GM18508 (cell line): ENCODE data around the gene NT5DC1.
"Not testable (repeated sequence)": the region's sequence is repeated elsewhere in the genome, so short reads cannot be mapped to it uniquely, and the experiment has no call there.

ENCODE experiments used
- ATAC-seq: cut with Tn5 transposase; IDR thresholded peaks from one replicate; pipeline ENCODE4 v1.9.1; 2021; ENCODE audit warnings: moderate number of reproducible peaks; ENCODE audit not compliant: insufficient read depth, unreplicated experiment

Gene NT5DC1

DNA sequence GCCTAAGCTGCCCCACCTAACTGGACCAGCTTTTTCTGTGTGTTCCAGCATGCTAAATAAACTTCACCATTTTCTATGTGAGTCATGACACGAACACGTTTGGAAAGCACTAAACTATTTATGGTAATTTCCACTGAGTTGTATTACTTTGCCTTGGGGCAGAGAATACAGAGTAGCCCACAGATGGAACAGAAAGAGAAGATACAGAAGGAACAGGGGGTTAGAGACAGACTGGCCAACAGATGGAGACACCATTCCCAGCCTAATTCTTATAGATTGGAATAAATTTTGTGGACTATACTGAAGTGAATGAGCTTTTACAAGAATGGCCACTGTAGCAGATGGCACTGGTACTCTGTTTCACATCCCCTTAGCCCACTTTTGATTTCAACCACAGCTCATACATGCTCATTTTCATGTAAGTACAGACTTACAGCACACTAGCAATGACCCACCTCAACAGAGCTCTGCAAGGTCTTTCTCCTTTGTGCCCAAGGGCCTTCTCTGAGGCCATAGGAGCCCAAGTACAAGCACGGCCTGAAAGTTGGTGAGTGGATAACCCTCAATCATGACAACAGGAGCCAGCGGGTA lies 13.1 kb upstream of the NT5DC1 start:
- ATAC-seq = peak; percentile 94

DNA sequence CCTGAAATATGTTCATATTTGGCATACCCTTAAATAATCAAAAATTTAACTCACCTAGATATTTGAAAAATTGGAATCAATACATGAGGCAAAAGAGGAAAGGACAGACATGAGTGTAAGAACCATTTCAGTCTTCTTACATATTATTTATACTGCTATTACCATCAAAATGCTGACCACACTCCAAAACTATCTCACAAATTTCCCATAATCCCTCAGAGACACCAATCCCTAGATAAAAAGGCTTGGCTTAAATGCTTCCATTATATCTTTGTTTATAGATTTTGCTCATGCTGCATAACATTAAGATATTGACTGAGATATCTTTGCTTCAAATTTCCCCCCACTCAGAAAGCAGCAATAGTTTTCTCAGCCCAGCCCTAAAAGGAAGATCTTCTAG lies 11.7 kb upstream of the NT5DC1 start:
- ATAC-seq = no peak

DNA sequence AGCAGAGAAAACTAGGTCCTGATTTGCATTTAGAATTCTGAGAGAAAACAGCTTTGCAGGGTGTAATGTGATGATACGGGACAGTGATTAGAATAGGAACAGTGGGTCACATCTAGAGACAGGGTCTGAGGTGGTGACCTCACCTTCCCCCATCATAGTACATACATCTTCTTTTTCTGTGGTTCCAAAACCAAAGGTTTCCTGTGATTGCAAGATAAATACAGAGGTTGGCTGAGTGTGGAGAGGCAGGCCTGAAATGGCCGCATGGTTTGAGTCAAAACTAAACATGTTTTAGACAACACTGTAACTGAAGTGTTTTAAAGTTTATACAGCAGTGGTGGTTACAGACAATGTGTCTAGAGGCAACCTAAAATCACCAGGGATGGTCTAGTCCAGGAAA lies 10.4 kb upstream of the NT5DC1 start:
- ATAC-seq = peak; percentile 64

DNA sequence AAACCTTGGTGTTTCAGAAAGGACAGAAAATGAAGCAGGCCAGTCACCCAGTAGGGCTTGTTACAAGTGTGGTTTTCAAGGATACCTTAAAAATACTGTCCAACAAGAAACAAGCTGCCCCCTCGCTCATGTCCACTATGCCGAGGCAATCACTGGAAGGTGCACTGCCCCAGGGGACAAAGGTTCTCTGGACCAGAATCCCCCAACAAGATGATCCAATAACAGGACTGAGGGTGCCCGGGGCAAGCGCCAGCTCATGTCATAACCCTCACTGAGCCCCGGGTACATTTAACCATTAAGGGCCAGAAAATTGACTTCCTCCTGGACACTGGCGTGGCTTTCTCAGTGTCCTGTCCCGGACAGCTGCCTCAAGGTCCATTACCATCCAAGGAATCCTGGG lies 6.6 kb upstream of the NT5DC1 start:
- no peak for ATAC-seq

DNA sequence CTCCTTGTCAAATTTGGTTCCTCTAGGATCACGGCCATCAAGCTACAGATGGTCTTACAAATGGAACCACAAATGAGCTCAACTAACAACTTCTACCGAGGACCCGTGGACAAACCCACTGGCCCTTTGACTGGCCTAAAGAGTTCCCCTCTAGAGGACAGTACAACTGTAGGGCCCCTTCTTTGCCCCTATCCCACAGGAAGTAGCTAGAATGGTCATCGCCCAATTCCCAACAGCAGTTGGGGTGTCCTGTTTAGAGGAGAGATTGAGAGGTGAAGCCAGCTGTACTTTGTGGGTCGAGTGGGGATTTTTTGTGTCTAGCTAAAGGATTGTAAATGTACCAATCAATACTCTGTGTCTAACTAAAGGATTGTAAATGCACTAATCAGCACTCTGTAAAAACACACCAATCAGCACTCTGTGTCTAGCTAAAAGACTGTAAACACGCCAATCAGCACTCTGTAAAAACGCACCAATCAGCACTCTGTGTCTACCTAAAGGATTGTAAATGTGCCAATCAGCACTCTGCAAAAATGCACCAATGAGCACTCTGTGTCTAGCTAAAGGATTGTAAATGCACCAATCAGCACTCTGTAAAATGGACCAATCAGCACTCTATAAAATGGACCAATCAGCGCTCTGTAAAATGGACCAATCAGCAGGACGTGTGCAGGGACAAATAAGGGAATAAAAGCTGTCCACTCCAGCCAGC lies 4.4 kb upstream of the NT5DC1 start:
- not testable (repeated sequence) for ATAC-seq

DNA sequence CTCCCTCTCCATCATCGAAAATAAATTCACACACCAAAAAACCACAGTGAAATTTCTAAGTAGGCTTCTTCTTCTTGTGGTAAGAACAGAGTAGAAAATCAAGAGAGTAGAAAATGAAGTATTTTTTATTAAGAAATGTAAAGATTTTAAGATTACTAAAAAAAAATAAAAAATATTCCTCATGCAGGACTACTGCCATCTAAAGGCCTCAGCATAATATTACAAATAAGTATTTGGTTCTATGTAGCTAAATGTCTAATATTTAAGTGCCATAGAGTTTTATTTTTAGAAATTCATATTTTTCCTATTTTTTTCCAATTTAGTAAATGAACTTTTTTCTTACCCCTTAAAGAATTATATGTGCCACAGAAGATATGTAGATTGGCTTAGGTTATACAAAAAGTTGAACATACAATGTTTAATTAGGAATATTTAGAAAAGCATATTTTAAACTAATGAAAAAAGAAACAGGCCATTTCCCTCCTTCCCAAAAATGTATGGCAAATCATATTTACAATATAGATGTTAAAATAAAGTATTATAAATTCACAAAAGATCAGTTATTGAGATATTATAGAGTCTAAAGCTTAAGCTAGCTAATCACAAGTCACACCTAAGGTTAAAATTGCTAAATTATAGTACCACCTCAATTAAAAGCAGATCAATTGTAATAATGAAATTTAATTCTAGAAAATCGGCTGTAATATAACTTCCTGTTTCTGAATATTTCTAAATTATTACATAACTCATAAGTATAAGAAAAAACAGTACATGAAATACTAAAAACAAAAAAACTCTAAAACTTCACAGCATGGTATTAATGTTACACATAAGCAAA lies 3.5 kb upstream of the NT5DC1 start:
- ATAC-seq = no peak

DNA sequence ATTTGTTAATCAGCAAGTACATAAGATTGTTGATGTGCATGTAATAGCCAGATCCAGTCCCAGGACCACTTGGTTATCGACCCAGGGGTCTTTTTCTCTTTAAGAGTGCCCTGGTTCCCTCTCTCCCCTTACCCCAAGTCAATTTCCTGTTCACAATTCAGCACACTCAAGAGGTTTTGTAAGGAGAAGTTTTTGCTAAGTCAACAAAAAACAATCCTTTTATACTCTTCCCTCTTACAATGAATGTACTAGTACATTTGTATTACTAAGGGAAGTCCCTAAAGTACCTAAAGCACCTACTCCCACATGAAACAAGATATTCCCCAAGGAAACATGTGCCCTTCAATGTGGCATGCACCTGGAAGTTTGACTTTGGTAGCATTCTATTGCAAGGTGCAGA lies 1.6 kb upstream of the NT5DC1 start:
- ATAC-seq = no peak

DNA sequence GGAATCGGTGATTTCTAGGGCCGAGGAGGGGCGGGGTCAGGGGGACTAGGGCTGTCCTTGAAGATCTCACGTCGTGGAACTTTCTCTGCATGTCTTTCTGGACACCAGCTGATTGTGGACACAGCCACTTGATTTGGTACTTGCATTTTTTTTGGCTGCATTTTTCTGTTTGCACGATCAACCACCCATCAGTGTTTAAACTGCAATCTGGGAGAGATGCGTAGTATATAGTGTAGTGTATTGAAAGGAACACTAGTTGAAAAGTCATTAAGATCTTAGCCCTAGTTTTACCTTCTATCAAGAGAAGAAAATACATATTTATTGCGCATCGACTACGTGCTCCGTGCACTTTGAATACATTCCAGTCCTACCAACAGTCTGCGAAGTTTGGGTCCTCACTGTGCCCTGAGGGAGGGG lies 657 bp downstream of the NT5DC1 start:
- ATAC-seq = no peak

DNA sequence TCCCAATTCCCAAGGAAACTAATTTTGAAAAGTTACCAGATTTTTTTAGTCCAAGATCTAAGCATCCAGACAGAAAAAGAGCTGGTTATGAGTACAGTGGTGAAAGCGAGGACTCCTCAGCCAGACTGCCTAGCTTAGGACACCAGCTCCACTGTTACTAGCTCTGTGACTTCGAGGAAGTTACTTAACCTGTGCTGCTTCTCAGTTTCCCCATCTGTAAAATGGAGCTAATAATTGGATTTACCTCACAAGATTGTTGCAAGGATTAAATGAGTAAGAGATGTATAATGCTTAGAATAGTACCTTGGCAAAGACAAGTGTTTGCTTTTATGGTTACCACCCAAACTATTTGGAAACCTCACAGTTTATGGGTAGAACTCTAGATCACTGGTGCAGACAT lies 1.1 kb downstream of the NT5DC1 start:
- no peak for ATAC-seq

DNA sequence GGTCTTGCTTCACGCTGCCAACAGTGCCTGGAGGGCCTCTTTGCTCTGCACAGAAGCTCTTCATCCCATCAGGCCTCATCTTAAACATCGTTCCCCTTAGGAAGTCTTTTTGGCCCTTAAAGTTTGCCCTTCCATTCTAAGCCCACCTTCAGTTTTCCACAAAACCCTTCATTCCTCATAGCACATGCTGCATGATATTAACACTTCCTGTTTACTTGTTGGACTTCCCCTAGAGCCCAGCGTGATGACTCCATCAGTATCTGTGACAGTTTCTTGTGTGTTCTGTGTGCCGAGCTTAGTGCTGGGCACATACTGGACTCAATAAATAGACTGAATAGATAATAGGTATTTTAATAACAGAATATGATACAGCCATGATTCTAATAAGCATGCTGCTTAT lies 2.2 kb downstream of the NT5DC1 start:
- ATAC-seq = no peak

DNA sequence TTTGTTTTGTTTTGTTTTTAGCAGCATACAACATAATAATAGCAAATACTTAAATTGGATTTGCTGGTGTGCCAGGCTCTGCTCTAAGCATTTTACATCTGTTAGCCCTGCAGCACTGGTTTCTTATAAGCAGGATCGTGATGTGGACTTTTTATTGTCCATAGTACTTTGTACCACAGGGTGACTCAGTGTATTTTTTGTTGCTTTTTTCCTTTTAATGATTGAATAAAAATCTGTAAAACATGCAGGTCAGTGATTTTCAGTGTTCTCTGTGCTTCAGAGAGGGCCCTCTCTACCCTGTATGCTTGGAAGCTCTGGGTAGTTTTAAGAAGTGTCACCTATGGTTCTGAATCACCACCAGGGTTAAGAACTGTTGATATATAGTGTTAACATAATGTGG lies 4.0 kb downstream of the NT5DC1 start:
- ATAC-seq = no peak

DNA sequence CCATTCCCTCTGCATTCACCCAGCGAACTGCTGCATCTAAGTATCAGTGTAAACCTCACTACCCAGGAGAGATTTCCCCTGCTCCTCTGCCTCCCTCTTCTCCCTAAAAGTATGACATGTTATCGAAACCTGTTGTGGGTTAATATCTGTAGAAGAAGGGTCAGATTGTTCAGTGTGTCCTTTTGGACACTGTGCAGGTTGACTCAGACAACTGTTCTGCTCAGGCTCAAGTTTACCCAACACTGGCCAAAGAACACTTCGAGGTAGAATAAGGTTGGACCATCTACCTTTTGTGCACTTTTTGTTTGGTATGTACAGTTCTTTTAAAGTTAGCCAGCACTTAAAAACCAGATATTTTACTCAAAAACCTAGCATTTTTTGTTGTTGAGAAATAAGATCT lies 4.6 kb downstream of the NT5DC1 start:
- ATAC-seq = no peak

DNA sequence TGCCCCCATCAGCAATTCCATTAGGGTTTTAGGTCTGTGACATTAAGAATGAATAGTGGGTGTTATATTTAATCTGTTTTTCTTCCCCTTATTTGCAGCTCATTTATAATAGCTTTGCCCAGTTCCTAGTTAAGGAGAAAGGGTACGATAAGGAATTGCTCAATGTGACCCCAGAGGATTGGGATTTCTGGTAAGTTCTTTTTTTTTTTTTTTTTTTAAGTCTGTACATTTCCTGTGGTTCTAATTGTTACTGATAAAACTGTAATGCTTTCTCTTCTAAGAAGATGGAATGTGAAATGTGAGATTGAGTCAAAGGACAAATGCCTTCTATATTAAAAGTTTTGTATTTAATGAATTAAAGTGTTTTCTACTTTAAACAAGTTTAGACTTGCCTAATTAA lies 5.5 kb downstream of the NT5DC1 start:
- no peak for ATAC-seq

DNA sequence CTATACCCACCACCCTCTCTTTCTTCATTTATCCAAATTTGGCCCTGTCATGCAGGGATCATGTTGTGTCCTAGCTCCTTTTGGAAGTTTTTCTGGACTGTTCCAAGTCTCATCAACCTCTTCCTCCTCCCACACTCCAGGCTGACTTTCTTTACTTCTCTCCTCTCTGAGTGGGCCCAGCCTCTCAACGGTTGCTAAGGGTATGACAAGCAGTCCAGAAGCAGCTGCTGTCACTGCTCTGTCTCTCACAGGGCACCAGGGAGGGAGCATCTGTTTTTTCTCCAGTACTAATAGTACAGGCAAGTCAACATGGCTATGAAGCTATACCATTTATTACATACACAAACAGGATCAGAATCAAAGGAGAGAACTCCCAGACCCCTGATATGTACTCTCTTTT lies 8.2 kb downstream of the NT5DC1 start:
- no peak for ATAC-seq

DNA sequence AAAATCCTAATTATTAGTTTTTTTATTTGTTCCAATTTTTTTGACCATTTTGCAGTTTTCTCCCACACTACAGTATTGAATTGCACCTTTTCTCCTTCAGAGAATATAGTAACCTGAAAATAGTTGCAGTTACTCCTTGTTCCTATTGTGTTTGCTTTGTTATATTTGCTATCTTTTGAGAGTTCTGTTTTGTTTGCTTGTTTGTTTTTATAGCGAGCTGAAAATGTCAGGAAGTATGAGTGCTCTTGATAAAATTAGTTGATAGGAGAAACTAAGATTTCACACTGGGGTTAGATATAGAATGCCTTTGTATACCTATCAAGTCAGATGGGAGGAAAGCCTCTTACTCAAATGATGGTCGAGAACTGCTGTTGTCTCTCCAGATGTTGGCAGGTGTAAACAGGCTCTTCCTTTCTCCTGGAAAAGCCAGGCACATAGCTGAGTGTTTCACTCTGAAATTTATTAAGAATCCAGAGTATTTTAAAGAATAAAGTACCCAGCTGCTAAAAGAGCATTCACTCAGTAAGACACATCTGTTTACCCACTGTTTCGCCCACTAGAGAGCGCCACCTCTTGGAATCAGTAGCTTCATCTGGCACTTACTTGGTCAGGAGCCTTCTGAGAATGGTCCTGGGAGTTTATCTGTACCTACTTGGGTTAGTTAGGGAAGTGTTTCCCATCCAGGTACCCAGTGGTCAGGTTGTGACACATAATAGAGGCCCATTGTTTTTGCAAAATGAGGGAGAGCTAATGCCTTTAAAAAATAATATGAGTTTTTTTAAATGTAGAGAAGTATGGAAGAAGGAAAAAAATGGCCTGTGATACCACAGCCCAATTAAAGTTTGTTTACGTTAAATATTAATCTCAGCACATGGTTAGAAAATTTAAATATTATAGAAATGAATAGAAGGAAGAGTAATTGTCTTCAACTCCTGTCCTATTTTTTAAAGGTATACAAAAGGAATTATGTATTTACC lies 11.2 kb downstream of the NT5DC1 start:
- ATAC-seq = peak; percentile 63

DNA sequence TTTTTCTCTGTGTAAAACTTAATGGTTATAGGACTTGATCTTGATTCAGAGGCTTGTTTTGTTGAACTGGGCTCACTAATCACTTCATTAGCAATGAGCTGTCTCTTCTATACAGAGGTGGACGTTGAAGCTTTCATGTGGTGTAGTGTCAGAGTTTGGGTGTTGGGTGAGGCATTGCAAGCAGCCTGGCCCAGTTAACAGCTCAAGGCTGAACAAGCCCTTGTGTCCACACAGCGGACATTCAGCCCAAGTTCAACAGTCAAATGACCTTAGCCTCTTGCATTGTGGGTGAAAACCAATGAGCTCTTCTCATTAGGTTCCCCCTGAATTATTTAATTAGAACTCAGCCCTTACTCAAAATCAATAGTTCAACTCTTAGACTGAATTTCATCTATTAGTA lies 12.7 kb downstream of the NT5DC1 start:
- ATAC-seq = no peak

DNA sequence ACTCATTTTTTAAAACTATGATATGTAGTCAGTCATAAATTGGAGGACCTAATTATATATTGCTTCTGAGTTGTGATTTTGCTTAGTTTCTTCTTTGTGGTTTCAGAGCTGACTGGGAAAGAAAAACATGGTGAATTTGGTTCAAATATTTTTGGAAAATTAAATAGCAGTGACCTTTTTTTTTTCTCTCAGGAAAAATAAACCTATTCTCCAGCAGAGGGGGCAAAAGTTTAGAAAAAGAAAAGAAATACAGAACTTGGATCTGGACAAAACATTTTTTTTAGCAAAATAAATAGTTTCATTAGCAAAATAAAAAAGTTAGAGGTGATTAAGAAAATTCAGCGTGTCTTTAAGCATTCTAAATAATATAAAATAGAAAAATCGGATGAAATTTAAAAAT lies 15.1 kb downstream of the NT5DC1 start:
- no peak for ATAC-seq

DNA sequence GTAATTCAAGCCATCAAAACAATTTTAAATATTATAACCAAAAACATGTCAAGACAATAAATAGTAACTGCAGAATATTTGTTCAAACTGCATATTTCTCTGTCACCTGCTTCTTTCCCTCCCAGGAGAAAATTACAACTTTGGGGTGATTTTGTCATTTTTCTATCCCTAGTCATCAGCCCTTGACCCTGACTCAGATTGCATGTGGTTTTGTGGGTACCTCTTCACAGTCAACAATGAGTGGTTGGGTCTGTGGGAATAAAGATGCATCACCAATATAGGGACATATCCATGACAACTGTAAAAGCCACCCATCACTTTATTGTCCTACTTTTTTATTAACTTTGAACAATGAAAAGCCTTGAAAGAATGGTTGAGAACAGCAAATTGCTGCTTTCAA lies 18.0 kb downstream of the NT5DC1 start:
- no peak for ATAC-seq

DNA sequence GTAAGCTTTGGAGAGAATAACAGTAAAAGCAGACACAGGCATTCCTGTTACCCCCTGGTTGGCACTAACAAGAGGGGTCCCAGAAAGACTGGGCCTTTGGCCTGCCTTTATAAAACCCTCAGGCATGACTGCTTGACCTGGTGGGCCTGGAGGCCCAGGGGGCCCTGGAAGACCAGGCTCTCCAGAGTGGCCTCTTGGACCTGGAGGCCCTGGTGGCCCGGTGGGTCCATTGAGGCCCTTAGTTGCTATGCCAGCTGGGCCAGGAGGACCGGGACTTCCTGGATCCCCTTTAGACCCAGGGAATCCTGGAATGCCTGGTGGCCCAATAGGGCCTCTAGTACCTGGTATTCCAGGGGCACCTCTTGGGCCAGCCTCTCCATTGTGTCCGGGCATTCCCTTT lies 19.8 kb downstream of the NT5DC1 start:
- no peak for ATAC-seq

DNA sequence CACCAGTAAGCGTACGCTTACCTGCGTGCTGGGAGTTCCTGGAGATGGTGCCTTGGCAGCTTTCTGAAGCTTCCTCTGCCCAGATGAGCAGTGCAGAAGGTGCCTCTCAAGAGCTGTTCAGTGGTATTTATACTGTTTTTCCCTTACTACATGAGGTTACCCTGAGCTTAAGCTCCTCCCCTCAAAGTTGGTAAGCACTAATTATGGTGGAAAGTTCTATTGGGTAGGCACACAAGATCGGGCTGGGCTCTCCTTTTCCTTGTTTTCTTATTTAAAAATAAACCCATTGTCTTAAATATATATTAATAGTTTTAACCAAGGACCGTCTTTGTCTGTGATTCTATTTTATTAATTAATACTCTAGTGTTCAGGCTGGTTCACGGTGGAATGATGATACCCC lies 25.4 kb downstream of the NT5DC1 start, which contains the start of gene COL10A1:
Gene COL10A1, minus strand, starts transcription at position 101 of the 400 bp plus-strand sequence. CDS start 640 bp downstream, outside the sequence.
- ATAC-seq = no peak
